HepG2 (cell line): ENCODE data around the gene PRKD2. TPM values are rescaled to one million over a fixed set of nuclear protein-coding genes. Genes with fewer than 3 reads are reported as not detected.
A peak's percentile ranks its signal among the peaks of the same experiment; 100 is the strongest.

ENCODE experiments used
- ATAC-seq: fragments of 200-7000 bp; cut with Tn5 transposase; 3 replicates; pipeline ENCODE4 v1.9.1; 2020; ENCODE audit warnings: mild to moderate bottlenecking, moderate library complexity
- BruUV-seq: library from RNA; stranded (reverse); fragments of 400-500 nt; replicated peaks from 2 replicates; lab custom pipeline; 2021; lab: Mats Ljungman, UMichigan
- CTCF ChIA-PET: fragments of 300-600 bp; formaldehyde crosslinking; extraction: SDS; loops from one replicate; lab custom pipeline; 2021; ENCODE audit warnings: low total read pairs, inconsistent platforms, low intra/inter-chr PET ratio; lab: Yijun Ruan, JAX
- POLR2A ChIA-PET: fragments of 350-600 bp; sonication (Branson Sonifier 250); formaldehyde crosslinking; loops from one replicate; lab custom pipeline; 2020; ENCODE audit warnings: antibody characterized with exemption, inconsistent platforms; lab: Yijun Ruan, JAX
- DNase-seq: peaks from one replicate; pipeline ENCODE4 v3.0.0-alpha.2; 2015; ENCODE audit warnings: low spot score
- FAIRE-seq: peaks from 3 replicates; lab custom pipeline; 2011; peaks lifted over from hg19 to GRCh38; lab: Jason Lieb, UNC
- H2AFZ ChIP-seq: one replicate; pipeline ENCODE4 v1.6.1; 2011; ENCODE audit warnings: low read length, inconsistent platforms
- H3K27ac ChIP-seq: fragments of 300-600 bp; 3 replicates; pipeline ENCODE4 v1.8.0; 2011; ENCODE audit warnings: mixed run types, mild to moderate bottlenecking, mixed read lengths, low read length, inconsistent platforms; ENCODE audit not compliant: insufficient read depth; ENCODE audit errors: extremely low read length
- H3K27me3 ChIP-seq, 2 experiments: fragments of 200-600 bp in 1 of 2; 2 replicates in 1 of 2; 3 replicates in 1 of 2; pipeline versions ENCODE4 v1.6.0 to v1.8.0; 2011; ENCODE audit warnings: low read length in 2 of 2, mild to moderate bottlenecking in 2 of 2, moderate library complexity in 2 of 2, inconsistent platforms in 1 of 2; ENCODE audit not compliant: insufficient read depth in 2 of 2, control insufficient read depth in 1 of 2
- H3K36me3 ChIP-seq, 2 experiments: fragments of 200-600 bp in 1 of 2; replicated peaks in 1 of 2; 2 replicates in 1 of 2; 3 replicates in 1 of 2; pipeline versions ENCODE4 v1.5.1 to v1.8.0; 2011; ENCODE audit warnings: low read length in 2 of 2, inconsistent platforms in 1 of 2; ENCODE audit not compliant: insufficient read depth in 2 of 2, control insufficient read depth in 1 of 2
- H3K4me1 ChIP-seq: 2 replicates; pipeline ENCODE4 v1.5.1; 2012; ENCODE audit warnings: low read length, inconsistent platforms; ENCODE audit not compliant: insufficient read depth
- H3K4me2 ChIP-seq: 2 replicates; pipeline ENCODE4 v1.6.0; 2011; ENCODE audit warnings: low read depth, low read length, inconsistent platforms
- H3K4me3 ChIP-seq, 3 experiments: fragments of 200-600 bp in 1 of 3; sonication (generic), shearing (Covaris generic) in 1 of 3; replicated peaks in 1 of 3; 2 replicates each; pipeline ENCODE4 v1.5.1; 2011 to 2016; ENCODE audit warnings: low read length in 3 of 3, inconsistent platforms in 2 of 3, low read depth in 2 of 3, mild to moderate bottlenecking in 2 of 3, control low read depth in 1 of 3, mixed read lengths in 1 of 3; ENCODE audit not compliant: insufficient read depth in 1 of 3
- H3K79me2 ChIP-seq: one replicate; pipeline ENCODE4 v1.6.1; 2011; ENCODE audit warnings: low read length, inconsistent platforms; ENCODE audit not compliant: insufficient read depth
- H3K9ac ChIP-seq: 2 replicates; pipeline ENCODE4 v1.6.0; 2011; ENCODE audit warnings: mild to moderate bottlenecking, low read depth, low read length, inconsistent platforms; ENCODE audit not compliant: insufficient read depth
- H3K9me3 ChIP-seq: 2 replicates; pipeline ENCODE4 v1.5.1; 2012; ENCODE audit warnings: mild to moderate bottlenecking, low read length
- H4K20me1 ChIP-seq: 2 replicates; pipeline ENCODE4 v1.6.0; 2011; ENCODE audit warnings: inconsistent platforms, mild to moderate bottlenecking, low read length, moderate library complexity; ENCODE audit not compliant: insufficient read depth
- CHD4 ChIP-seq: fragments of 200-600 bp; sonication (generic); IDR thresholded peaks from 2 replicates; pipeline ENCODE4 v1.7.0; 2017; ENCODE audit warnings: mild to moderate bottlenecking, low read length, borderline replicate concordance
- EEA1 ChIP-seq: sonication (generic); formaldehyde crosslinking; IDR thresholded peaks from 2 replicates; pipeline ENCODE4 v1.5.1; 2020; ENCODE audit warnings: mild to moderate bottlenecking, missing genetic modification reagents, borderline replicate concordance
- FOXO1 ChIP-seq: sonication (generic); formaldehyde crosslinking; IDR thresholded peaks from 2 replicates; pipeline ENCODE4 v1.4.0; 2020; ENCODE audit warnings: missing genetic modification reagents
- HOXA7 ChIP-seq: sonication (generic); formaldehyde crosslinking; IDR thresholded peaks from 2 replicates; pipeline ENCODE4 v1.8.1; 2022; ENCODE audit warnings: mild to moderate bottlenecking, missing genetic modification reagents, moderate library complexity
- KLF6 ChIP-seq: IDR thresholded peaks from 2 replicates; pipeline ENCODE4 v1.8.0; 2016; ENCODE audit warnings: missing biosample characterization, missing genetic modification reagents
- SALL1 ChIP-seq: sonication (generic); formaldehyde crosslinking; IDR thresholded peaks from 2 replicates; pipeline ENCODE4 v1.8.0; 2022; ENCODE audit warnings: mild to moderate bottlenecking, missing genetic modification reagents
- SCMH1 ChIP-seq: sonication (generic); formaldehyde crosslinking; IDR thresholded peaks from 2 replicates; pipeline ENCODE4 v1.9.0; 2021; ENCODE audit warnings: missing genetic modification reagents, mild to moderate bottlenecking, borderline replicate concordance
- TSC22D2 ChIP-seq: sonication (generic); formaldehyde crosslinking; IDR thresholded peaks from 2 replicates; pipeline ENCODE4 v1.5.1; 2020; ENCODE audit warnings: missing genetic modification reagents, mild to moderate bottlenecking, borderline replicate concordance
- U2AF1 ChIP-seq: fragments of 200-400 bp; formaldehyde crosslinking; optimal IDR thresholded peaks from 2 replicates; pipeline ENCODE3; 2017; ENCODE audit warnings: mild to moderate bottlenecking, low read depth, low read length
- WIZ ChIP-seq: sonication (generic); formaldehyde crosslinking; IDR thresholded peaks from 2 replicates; pipeline ENCODE4 v1.5.1; 2020; ENCODE audit warnings: mild to moderate bottlenecking, missing genetic modification reagents
- ZBTB20 ChIP-seq: sonication (generic); formaldehyde crosslinking; IDR thresholded peaks from 2 replicates; pipeline ENCODE4 v1.8.1; 2023; ENCODE audit warnings: missing genetic modification reagents, low read depth, mild to moderate bottlenecking, borderline replicate concordance
- ZFP62 ChIP-seq: sonication (generic); formaldehyde crosslinking; IDR thresholded peaks from 2 replicates; pipeline ENCODE4 v1.4.0; 2020; ENCODE audit warnings: missing genetic modification reagents
- ZNF121 ChIP-seq: sonication (generic); formaldehyde crosslinking; IDR thresholded peaks from 2 replicates; pipeline ENCODE4 v1.5.0; 2020; ENCODE audit warnings: mild to moderate bottlenecking, missing genetic modification reagents
- ZNF143 ChIP-seq: sonication (generic); formaldehyde crosslinking; IDR thresholded peaks from 2 replicates; pipeline ENCODE4 v1.4.0; 2020; ENCODE audit warnings: missing genetic modification reagents
- ZNF292 ChIP-seq: sonication (generic); formaldehyde crosslinking; IDR thresholded peaks from 2 replicates; pipeline ENCODE4 v1.8.1; 2022; ENCODE audit warnings: mild to moderate bottlenecking, low read depth, missing genetic modification reagents, borderline replicate concordance
- ZNF382 ChIP-seq: sonication (generic); formaldehyde crosslinking; IDR thresholded peaks from 2 replicates; pipeline ENCODE4 v1.5.0; 2020; ENCODE audit warnings: missing genetic modification reagents, mild to moderate bottlenecking, borderline replicate concordance
- ZNF670 ChIP-seq: sonication (generic); formaldehyde crosslinking; IDR thresholded peaks from 2 replicates; pipeline ENCODE4 v1.8.0; 2022; ENCODE audit warnings: mild to moderate bottlenecking, missing genetic modification reagents, borderline replicate concordance
- ZNF777 ChIP-seq: sonication (generic); formaldehyde crosslinking; IDR thresholded peaks from 2 replicates; pipeline ENCODE4 v1.4.0; 2020; ENCODE audit warnings: missing genetic modification reagents
- WGBS: methylation state at CpG from one replicate; pipeline ENCODE4 v1.1.6; 2017; ENCODE audit warnings: low lambda C conversion rate; 5-methylcytosine and 5-hydroxymethylcytosine counted together
- in situ Hi-C: cut with HindIII; loops from 2 replicates; pipeline ENCODE4 v1.10.0; 2017; ENCODE audit warnings: low pct_unique_long_range_greater_than_20kb; ENCODE audit not compliant: extremely low pct_ligation_motif_present
- intact Hi-C: fragments of 100-400 bp; cut with micrococcal nuclease; formaldehyde crosslinking; loops from one replicate; pipeline ENCODE4 v1.10.0; 2022; ENCODE audit not compliant: unreplicated experiment
- polyA plus RNA-seq, 8 experiments: library from polyadenylated mRNA; depleted of rRNA in 3 of 8; stranded (reverse) in 7 of 8; unstranded in 1 of 8; fragments of >200 nt; fragmentation: Illumina TruSeq in 4 of 8; extraction: Trizol in 4 of 8; gene quantifications; 2 replicates each; pipeline versions ENCODE4 v1.2.1 to v1.2.3, GENCODE V29; 2011 to 2016; ENCODE audit warnings: low read depth in 4 of 8, missing spikeins in 1 of 8, mixed read lengths in 1 of 8; ENCODE audit not compliant: insufficient read depth in 1 of 8
- total RNA-seq, 5 experiments: library from RNA; depleted of rRNA; stranded (reverse); fragments of >200 nt; fragmentation: Illumina TruSeq; extraction: Trizol; gene quantifications; 2 replicates each; pipeline ENCODE4 v1.2.3, GENCODE V29; 2016; ENCODE audit warnings: low read depth in 1 of 5
- TF ChIP-seq, protein P1 (sequence below): sonication (generic); formaldehyde crosslinking; IDR thresholded peaks from 2 replicates; pipeline ENCODE4 v1.5.0; 2020; ENCODE audit warnings: missing genetic modification reagents
- TF ChIP-seq, protein P2 (sequence below): sonication (generic); formaldehyde crosslinking; IDR thresholded peaks from 2 replicates; pipeline ENCODE4 v1.8.0; 2022; ENCODE audit warnings: mild to moderate bottlenecking, missing genetic modification reagents, moderate library complexity
- TF ChIP-seq, protein P3 (sequence below): sonication (generic); formaldehyde crosslinking; IDR thresholded peaks from 2 replicates; pipeline ENCODE4 v1.5.1; 2020; ENCODE audit warnings: mild to moderate bottlenecking, missing genetic modification reagents, borderline replicate concordance

PRKD2 gene
- total and polyA plus RNA-seq, 2 of the 13 experiments (the other 11 are each of a cell fraction or from before 2014, with no cell fraction given), result 6.7 to 7.3 TPM

DNA sequence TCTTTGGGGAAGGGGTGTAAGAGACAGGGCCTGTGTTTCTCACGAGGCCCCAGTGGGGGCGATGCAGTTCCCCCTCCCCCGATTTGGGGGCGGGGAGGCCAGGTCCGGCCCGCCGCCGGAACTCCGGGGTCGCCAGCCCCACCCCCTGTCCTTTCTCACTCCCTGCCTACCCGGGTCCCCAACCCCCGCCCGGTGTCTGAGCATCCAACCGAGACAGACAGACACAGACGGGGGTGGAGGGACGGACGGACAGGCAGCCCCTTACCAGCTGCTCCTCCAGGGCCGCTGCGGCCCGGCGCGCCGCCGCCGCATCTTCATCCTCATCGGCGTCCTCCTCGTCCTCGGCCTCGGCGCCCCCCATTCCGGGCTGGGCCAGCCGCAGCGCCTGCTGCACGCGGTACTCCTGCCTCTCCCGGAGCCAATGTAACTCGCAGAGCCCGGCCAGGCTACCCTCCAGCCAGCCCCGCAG, 56.3 kb downstream of the PRKD2 start:
- H3K9ac ChIP-seq, result no peak overlapping the region
- H3K4me3 ChIP-seq, result peak overlapping the region in 2 of 3 experiments; percentile 52 to 64; a peak in 4 of 6 replicates
- CTCF ChIA-PET, result interaction anchor here (1.5 to 2.2 kb wide), 3 partner anchors 35 to 46 kb away, joined by 4 to 34 read pairs (median 29); partner anchors contain the start of gene PTGIR
- peaks cover 37% of the 10 kb centered on the region for H3K4me1 ChIP-seq
- H3K27me3 ChIP-seq, result peaks cover 4 to 23% of the 10 kb centered on the region in 2 experiments; a peak in 3 of 5 replicates
- ATAC-seq (no peak), FAIRE-seq (no peak), DNase-seq (no peak)
- no peak overlapping the region for H3K27ac ChIP-seq
- H2AFZ ChIP-seq, result no peak overlapping the region
- 1% methylated on average over 10 of the region's 40 CpGs for WGBS
- in situ Hi-C loops (loop anchor here (10.0 kb wide), 1 partner anchor 46 kb away; no protein-coding TSS in a partner anchor), intact Hi-C loops (no loop called here)
- H4K20me1 ChIP-seq, result peaks cover 5% of the 10 kb centered on the region; the same call in 1 of the 2 replicates
- POLR2A ChIA-PET, result interaction anchor here (0.6 to 2.1 kb wide), 7 partner anchors 12 to 665 kb away, joined by 3 to 16 read pairs (median 7); partner anchors contain the start of genes CALM3 and CCDC61
- peak overlapping the region; percentile 73 for H3K4me2 ChIP-seq
- BruUV-seq, result no TSS peak
- no peaks in the 10 kb centered on the region for H3K36me3 ChIP-seq
- H3K9me3 ChIP-seq, result no peaks in the 10 kb centered on the region
- no peaks in the 10 kb centered on the region for H3K79me2 ChIP-seq
- TF ChIP-seq SALL1 (CRISPR knock-in tag), result peak; percentile 6; the same call in 1 of the 2 replicates
- TF ChIP-seq ZNF143, result no peak
- no peak for TF ChIP-seq ZNF382 (CRISPR knock-in tag)
- TF ChIP-seq FOXO1 (CRISPR knock-in tag), result no peak
- TF ChIP-seq ZFP62 (CRISPR knock-in tag), result no peak
- no peak for TF ChIP-seq CHD4
- TF ChIP-seq ZNF121 (CRISPR knock-in tag), result no peak
- no peak for TF ChIP-seq WIZ (CRISPR knock-in tag)
- TF ChIP-seq EEA1 (CRISPR knock-in tag), result no peak
- TF ChIP-seq, protein P1, sequence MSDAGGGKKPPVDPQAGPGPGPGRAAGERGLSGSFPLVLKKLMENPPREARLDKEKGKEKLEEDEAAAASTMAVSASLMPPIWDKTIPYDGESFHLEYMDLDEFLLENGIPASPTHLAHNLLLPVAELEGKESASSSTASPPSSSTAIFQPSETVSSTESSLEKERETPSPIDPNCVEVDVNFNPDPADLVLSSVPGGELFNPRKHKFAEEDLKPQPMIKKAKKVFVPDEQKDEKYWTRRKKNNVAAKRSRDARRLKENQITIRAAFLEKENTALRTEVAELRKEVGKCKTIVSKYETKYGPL, result no peak
- TF ChIP-seq HOXA7 (CRISPR knock-in tag), result no peak
- no peak for TF ChIP-seq TSC22D2
- TF ChIP-seq U2AF1, result no peak
- no peak for TF ChIP-seq ZNF670 (CRISPR knock-in tag)
- peak; percentile 20; the same call in 1 of the 2 replicates for TF ChIP-seq ZNF777 (CRISPR knock-in tag)
- TF ChIP-seq, protein P2, sequence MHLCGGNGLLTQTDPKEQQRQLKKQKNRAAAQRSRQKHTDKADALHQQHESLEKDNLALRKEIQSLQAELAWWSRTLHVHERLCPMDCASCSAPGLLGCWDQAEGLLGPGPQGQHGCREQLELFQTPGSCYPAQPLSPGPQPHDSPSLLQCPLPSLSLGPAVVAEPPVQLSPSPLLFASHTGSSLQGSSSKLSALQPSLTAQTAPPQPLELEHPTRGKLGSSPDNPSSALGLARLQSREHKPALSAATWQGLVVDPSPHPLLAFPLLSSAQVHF (CRISPR knock-in tag), result no peak
- TF ChIP-seq, protein P3, sequence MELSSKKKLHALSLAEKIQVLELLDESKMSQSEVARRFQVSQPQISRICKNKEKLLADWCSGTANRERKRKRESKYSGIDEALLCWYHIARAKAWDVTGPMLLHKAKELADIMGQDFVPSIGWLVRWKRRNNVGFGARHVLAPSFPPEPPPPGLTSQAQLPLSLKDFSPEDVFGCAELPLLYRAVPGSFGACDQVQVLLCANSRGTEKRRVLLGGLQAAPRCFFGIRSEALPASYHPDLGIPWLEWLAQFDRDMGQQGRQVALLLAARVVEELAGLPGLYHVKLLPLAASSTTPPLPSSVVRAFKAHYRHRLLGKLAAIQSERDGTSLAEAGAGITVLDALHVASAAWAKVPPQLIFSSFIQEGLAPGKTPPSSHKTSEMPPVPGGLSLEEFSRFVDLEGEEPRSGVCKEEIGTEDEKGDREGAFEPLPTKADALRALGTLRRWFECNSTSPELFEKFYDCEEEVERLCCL (CRISPR knock-in tag), result no peak
- no peak for TF ChIP-seq KLF6 (CRISPR knock-in tag)
- TF ChIP-seq ZBTB20 (CRISPR knock-in tag), result no peak
- TF ChIP-seq ZNF292 (CRISPR knock-in tag), result no peak
- TF ChIP-seq SCMH1, result no peak
